Breast epithelium (tissue), 4 donors: ENCODE results near the gene CACNA2D4. TPM values are rescaled to one million over a fixed set of nuclear protein-coding genes. Genes with fewer than 3 reads are reported as not detected.
A peak's percentile ranks its signal among the peaks of the same experiment; 100 is the strongest.

Experiments
- DNase-seq, 2 donors: peaks; one replicate each; pipeline ENCODE4 v3.0.0-alpha.2; 2019; ENCODE audit warnings: low spot score in 2 of 2
- H3K27ac ChIP-seq, 2 donors: fragments of 200-600 bp; sonication (generic) in 1 of 2; one replicate each; pipeline ENCODE4 v1.5.1; 2016 to 2019; ENCODE audit warnings: mild to moderate bottlenecking in 1 of 2
- H3K27me3 ChIP-seq, 2 donors: fragments of 200-600 bp; sonication (generic) in 1 of 2; one replicate each; pipeline versions ENCODE4 v1.5.1 to v1.6.0; 2017 to 2019; ENCODE audit warnings: control low read depth in 1 of 2, mild to moderate bottlenecking in 1 of 2
- H3K36me3 ChIP-seq: fragments of 200-600 bp; one replicate; pipeline ENCODE4 v1.5.1; 2019
- H3K4me1 ChIP-seq, 2 donors: fragments of 200-600 bp; sonication (generic); one replicate each; pipeline ENCODE4 v1.5.1; 2016 to 2019; ENCODE audit warnings: control low read depth in 1 of 2
- H3K4me3 ChIP-seq, 3 donors: fragments of 200-600 bp; sonication (generic); 1 replicate in 2 of 3; 2 replicates in 1 of 3; pipeline ENCODE4 v1.5.1; 2016 to 2019; ENCODE audit warnings: mild to moderate bottlenecking in 3 of 3, moderate library complexity in 2 of 3
- H3K9me3 ChIP-seq, 2 donors: fragments of 200-600 bp; sonication (generic) in 1 of 2; one replicate each; pipeline ENCODE4 v1.5.1; 2016 to 2019; ENCODE audit warnings: control low read depth in 1 of 2
- CTCF ChIP-seq, 3 donors: fragments of 450-650 bp; IDR thresholded peaks; one replicate each; pipeline ENCODE4 v1.5.1; 2016 to 2017; ENCODE audit warnings: antibody characterized with exemption in 3 of 3, mild to moderate bottlenecking in 3 of 3, moderate library complexity in 3 of 3
- POLR2A ChIP-seq: fragments of 450-650 bp; IDR thresholded peaks from one replicate; pipeline ENCODE4 v1.6.1; 2016; ENCODE audit warnings: antibody characterized with exemption, mild to moderate bottlenecking, moderate library complexity
- POLR2AphosphoS5 ChIP-seq, 3 donors: sonication (generic); formaldehyde crosslinking; IDR thresholded peaks; one replicate each; pipeline ENCODE4 v1.6.1; 2017; ENCODE audit warnings: antibody characterized with exemption in 3 of 3
- intact Hi-C: fragments of 100-400 bp; cut with DNase I; formaldehyde crosslinking; loops from one replicate; pipeline ENCODE4 v1.15.1; 2023; ENCODE audit warnings: low total_unique reads
- total RNA-seq, 3 donors: library from RNA; depleted of rRNA; stranded (reverse); fragments of >200 nt; gene quantifications; one replicate each; pipeline ENCODE4 v1.1.0, GENCODE V29; 2016

Gene CACNA2D4
- total RNA-seq, 3 donors from 2014 or later: 3.2 to 10.2 (median 3.3) TPM

- Histone ChIP-seq H3K36me3 (no peaks in the 10 kb centered on the region), H3K4me3 (no peak overlapping the region), H3K27ac (peak overlapping the region in 1 of 2 donors; percentile 63), H3K27me3 (no peaks in the 10 kb centered on the region), H3K9me3 (no peaks in the 10 kb centered on the region), H3K4me1 (no peaks in the 10 kb centered on the region)
- TF ChIP-seq POLR2AphosphoS5 (IDR thresholded peaks at IDR 0.05): no peak
- TF ChIP-seq CTCF (IDR thresholded peaks at IDR 0.05): no peak
- no peak for TF ChIP-seq POLR2A
- DNase-seq: no peak
- intact Hi-C loops: no loop called here
Measured at GRCh38 chr12:1811281-1811947, 107.0 kb downstream of the CACNA2D4 start.

GRCh38 chr12:1810931-1811280, 107.5 kb downstream of the CACNA2D4 start:
- H3K4me1 ChIP-seq: no peaks in the 10 kb centered on the region

DNA sequence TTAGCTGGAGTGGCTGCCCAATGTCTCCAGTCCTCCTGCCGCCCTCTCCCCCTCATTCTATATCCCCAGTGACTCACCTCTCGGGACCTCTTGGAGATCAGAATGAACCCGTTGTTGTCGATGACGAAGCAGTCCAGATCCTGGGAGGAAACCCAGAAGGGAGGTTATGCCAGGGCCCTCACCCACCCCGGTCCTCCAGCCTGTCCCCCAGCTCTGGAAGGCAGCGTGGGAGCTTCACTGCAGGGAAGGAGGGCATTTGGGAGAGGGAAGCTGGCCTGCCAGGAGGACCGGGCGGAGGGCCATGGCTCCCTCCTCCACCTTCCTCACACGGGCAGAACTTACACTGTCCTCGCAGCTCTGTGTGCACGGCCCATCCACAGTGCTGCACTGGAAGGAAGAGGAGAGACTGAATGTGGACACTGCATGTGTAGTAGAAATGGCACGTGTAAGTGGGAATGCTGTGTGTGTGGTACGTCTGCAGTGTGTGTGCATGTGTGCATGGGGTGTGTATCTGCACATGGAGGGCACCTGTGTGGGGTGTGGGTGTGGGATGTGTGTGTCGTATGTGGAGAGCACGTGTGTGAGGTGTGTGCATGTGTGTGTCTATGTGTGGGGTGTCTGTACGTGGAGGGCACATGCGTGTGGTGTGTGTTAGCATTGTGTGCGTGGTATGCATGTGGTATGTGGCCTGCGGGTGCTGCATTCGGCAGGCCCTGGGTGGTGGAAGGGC, 108.1 kb downstream of the CACNA2D4 start:
- Histone ChIP-seq H3K27ac (no peak overlapping the region), H3K4me3 (no peak overlapping the region), H3K36me3 (no peaks in the 10 kb centered on the region), H3K27me3 (no peaks in the 10 kb centered on the region), H3K4me1 (no peaks in the 10 kb centered on the region), H3K9me3 (no peaks in the 10 kb centered on the region)
- TF ChIP-seq CTCF (IDR thresholded peaks at IDR 0.05): no peak
- no peak for TF ChIP-seq POLR2A
- no peak for TF ChIP-seq POLR2AphosphoS5 (IDR thresholded peaks at IDR 0.05)
- intact Hi-C loops: no loop called here
- DNase-seq: no peak

More at GRCh38 chr12:1810931-1811280, 107.5 kb downstream of the CACNA2D4 start:
- no peaks in the 10 kb centered on the region for H3K27me3 ChIP-seq
- TF ChIP-seq CTCF (IDR thresholded peaks at IDR 0.05) (no peak), POLR2A (no peak), POLR2AphosphoS5 (IDR thresholded peaks at IDR 0.05) (no peak)
- no peak overlapping the region for H3K4me3 ChIP-seq
- intact Hi-C loops: no loop called here
- H3K36me3 ChIP-seq: no peaks in the 10 kb centered on the region
- no peaks in the 10 kb centered on the region for H3K9me3 ChIP-seq
- no peak overlapping the region for H3K27ac ChIP-seq
- DNase-seq: no peak

- TF ChIP-seq POLR2AphosphoS5 (IDR thresholded peaks at IDR 0.05): no peak
- Histone ChIP-seq H3K4me3 (no peak overlapping the region), H3K9me3 (no peaks in the 10 kb centered on the region), H3K27me3 (no peaks in the 10 kb centered on the region), H3K4me1 (no peaks in the 10 kb centered on the region), H3K27ac (no peak overlapping the region), H3K36me3 (no peaks in the 10 kb centered on the region)
- DNase-seq: no peak
- intact Hi-C loops: no loop called here
Measured at GRCh38 chr12:1809591-1810190, 108.8 kb downstream of the CACNA2D4 start.

DNA sequence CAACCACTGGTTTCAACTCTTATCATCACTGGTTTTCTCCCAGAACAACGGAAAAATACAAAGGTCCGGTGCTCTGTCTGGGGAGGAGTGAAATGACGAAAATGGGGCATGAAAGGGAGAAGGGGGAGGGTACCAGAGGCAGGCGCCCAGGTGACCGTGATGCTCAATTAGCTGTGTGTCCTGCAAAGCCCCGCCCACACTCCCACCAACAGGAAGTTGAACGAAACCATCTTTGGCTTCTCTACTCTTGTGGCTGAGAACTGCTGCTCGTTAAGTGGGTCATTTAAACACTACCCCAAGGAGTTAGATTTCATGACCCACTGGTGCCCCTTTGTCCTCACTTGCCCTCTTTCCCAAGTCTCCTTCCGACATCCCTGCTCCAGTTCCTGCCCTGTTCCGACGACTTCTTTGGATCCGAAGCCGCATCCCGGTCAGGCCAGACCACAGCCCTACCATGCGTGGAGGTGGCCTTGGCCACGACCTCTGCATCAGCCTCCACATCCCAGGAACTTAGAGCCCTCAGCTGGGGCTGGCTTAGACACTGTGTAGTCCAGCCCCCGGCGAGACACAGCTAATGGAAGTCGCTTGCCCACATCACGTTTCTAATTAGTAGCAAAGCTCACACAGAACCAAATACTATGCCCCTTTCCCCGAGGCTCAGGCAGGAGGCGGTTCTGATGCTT, 109.5 kb downstream of the CACNA2D4 start:
- TF ChIP-seq POLR2AphosphoS5 (IDR thresholded peaks at IDR 0.05) (no peak), POLR2A (no peak), CTCF (IDR thresholded peaks at IDR 0.05) (no peak)
- Histone ChIP-seq H3K9me3 (no peaks in the 10 kb centered on the region), H3K4me3 (no peak overlapping the region), H3K4me1 (no peaks in the 10 kb centered on the region), H3K36me3 (no peaks in the 10 kb centered on the region), H3K27me3 (no peaks in the 10 kb centered on the region), H3K27ac (no peak overlapping the region)
- intact Hi-C loops: no loop called here
- DNase-seq: no peak
